Osteoblast (primary cell): Measurements from ENCODE around the gene VPS13A. TPM values are rescaled to one million over a fixed set of nuclear protein-coding genes. Genes with fewer than 3 reads are reported as not detected.
A peak's percentile ranks its signal among the peaks of the same experiment; 100 is the strongest.
"Not testable (repeated sequence)": the region's sequence is repeated elsewhere in the genome, so short reads cannot be mapped to it uniquely, and the experiment has no call there.

ENCODE experiments used
- DNase-seq: peaks from one replicate; pipeline ENCODE4 v3.0.0; 2011; ENCODE audit warnings: low spot score, mixed read lengths; ENCODE audit not compliant: insufficient read length; ENCODE audit errors: missing footprints
- H2AFZ ChIP-seq: 2 replicates; pipeline ENCODE4 v1.6.0; 2011; ENCODE audit warnings: mild to moderate bottlenecking, low read length
- H3K27ac ChIP-seq: 2 replicates; pipeline ENCODE4 v1.5.1; 2011; ENCODE audit warnings: mild to moderate bottlenecking, low read depth, low read length, moderate library complexity
- H3K27me3 ChIP-seq: 2 replicates; pipeline ENCODE4 v1.6.0; 2012; ENCODE audit warnings: mild to moderate bottlenecking, control low read depth, inconsistent platforms, low read length, moderate library complexity; ENCODE audit not compliant: insufficient read depth
- H3K36me3 ChIP-seq: 2 replicates; pipeline ENCODE4 v1.5.1; 2011; ENCODE audit warnings: mild to moderate bottlenecking, low read length, control low read depth, moderate library complexity; ENCODE audit not compliant: insufficient read depth
- H3K4me1 ChIP-seq: 2 replicates; pipeline ENCODE4 v1.5.1; 2011; ENCODE audit warnings: mild to moderate bottlenecking, low read length, control low read depth, moderate library complexity; ENCODE audit not compliant: insufficient read depth
- H3K4me2 ChIP-seq: 2 replicates; pipeline ENCODE4 v1.6.0; 2011; ENCODE audit warnings: mild to moderate bottlenecking, low read length; ENCODE audit not compliant: insufficient read depth
- H3K4me3 ChIP-seq: fragments of 200-600 bp; sonication (generic); 3 replicates; pipeline ENCODE4 v1.5.1; 2012; ENCODE audit warnings: mild to moderate bottlenecking, low read length, inconsistent platforms; ENCODE audit not compliant: insufficient read depth
- H3K79me2 ChIP-seq: 2 replicates; pipeline ENCODE4 v1.6.0; 2012; ENCODE audit warnings: mild to moderate bottlenecking, low read length, control low read depth, inconsistent platforms; ENCODE audit not compliant: insufficient read depth
- H3K9me3 ChIP-seq: 2 replicates; pipeline ENCODE4 v1.5.1; 2011; ENCODE audit warnings: low read depth, low read length, control low read depth
- H4K20me1 ChIP-seq: 2 replicates; pipeline ENCODE4 v1.6.0; 2012; ENCODE audit warnings: mild to moderate bottlenecking, low read length, control low read depth; ENCODE audit not compliant: insufficient read depth
- CTCF ChIP-seq: IDR thresholded peaks from 2 replicates; pipeline ENCODE4 v1.5.1; 2011; ENCODE audit warnings: mild to moderate bottlenecking, low read depth, low read length, moderate library complexity; ENCODE audit errors: extremely low read depth
- total RNA-seq: library from RNA; depleted of rRNA; stranded (reverse); fragments of >200 nt; gene quantifications from 2 replicates; pipeline ENCODE4 v1.2.3, GENCODE V29; 2012

The VPS13A gene
- total RNA-seq, 1 donor, result 60.4 TPM

- no peak for DNase-seq
- H2AFZ ChIP-seq, result no peak overlapping the region
- no peaks in the 10 kb centered on the region for H3K27me3 ChIP-seq
- no peaks in the 10 kb centered on the region for H3K79me2 ChIP-seq
- no peak for TF ChIP-seq CTCF
- no peak overlapping the region for H3K4me2 ChIP-seq
- H3K36me3 ChIP-seq, result no peaks in the 10 kb centered on the region
- H3K4me3 ChIP-seq, result no peak overlapping the region
- peaks cover 3% of the 10 kb centered on the region for H3K4me1 ChIP-seq
- peak overlapping the region; percentile 14 for H3K27ac ChIP-seq
- H4K20me1 ChIP-seq, result no peaks in the 10 kb centered on the region
- no peaks in the 10 kb centered on the region for H3K9me3 ChIP-seq
Measured at GRCh38 chr9:77251050-77251449, 73.7 kb downstream of the VPS13A start.

GRCh38 chr9:77257275-77257674, 79.9 kb downstream of the VPS13A start:
- Histone ChIP-seq H3K9me3 (no peaks in the 10 kb centered on the region), H3K4me3 (no peak overlapping the region), H2AFZ (no peak overlapping the region), H3K4me2 (no peak overlapping the region), H3K79me2 (no peaks in the 10 kb centered on the region), H3K36me3 (no peaks in the 10 kb centered on the region), H3K27me3 (no peaks in the 10 kb centered on the region), H3K27ac (no peak overlapping the region), H4K20me1 (no peaks in the 10 kb centered on the region), H3K4me1 (no peaks in the 10 kb centered on the region)
- TF ChIP-seq CTCF, result no peak
- no peak for DNase-seq

DNA sequence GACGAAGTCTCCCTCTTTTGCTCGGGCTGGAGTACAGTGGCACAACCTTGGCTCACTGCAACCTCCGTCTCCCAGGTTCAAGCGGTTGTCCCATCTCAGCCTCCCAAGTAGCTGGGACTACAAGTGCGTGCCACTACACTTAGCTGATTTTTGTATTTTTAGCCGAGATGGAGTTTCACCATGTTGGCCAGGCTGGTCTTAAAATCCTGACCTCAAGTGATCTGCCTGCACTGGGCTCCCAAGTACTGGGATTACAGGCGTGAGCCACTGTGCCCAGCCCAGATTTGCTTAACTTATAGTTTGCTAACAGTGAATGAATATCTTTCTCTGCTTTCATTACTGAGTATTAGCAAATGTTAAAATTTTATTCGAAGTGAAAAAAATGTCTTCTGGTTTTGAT, 84.3 kb downstream of the VPS13A start:
- Histone ChIP-seq H3K4me3 (no peak overlapping the region), H3K36me3 (no peaks in the 10 kb centered on the region), H3K79me2 (no peaks in the 10 kb centered on the region), H3K4me2 (no peak overlapping the region), H3K27ac (no peak overlapping the region), H3K4me1 (no peaks in the 10 kb centered on the region), H3K9me3 (no peaks in the 10 kb centered on the region), H3K27me3 (no peaks in the 10 kb centered on the region), H4K20me1 (no peaks in the 10 kb centered on the region), H2AFZ (no peak overlapping the region)
- DNase-seq, result no peak
- TF ChIP-seq CTCF, result no peak

DNA sequence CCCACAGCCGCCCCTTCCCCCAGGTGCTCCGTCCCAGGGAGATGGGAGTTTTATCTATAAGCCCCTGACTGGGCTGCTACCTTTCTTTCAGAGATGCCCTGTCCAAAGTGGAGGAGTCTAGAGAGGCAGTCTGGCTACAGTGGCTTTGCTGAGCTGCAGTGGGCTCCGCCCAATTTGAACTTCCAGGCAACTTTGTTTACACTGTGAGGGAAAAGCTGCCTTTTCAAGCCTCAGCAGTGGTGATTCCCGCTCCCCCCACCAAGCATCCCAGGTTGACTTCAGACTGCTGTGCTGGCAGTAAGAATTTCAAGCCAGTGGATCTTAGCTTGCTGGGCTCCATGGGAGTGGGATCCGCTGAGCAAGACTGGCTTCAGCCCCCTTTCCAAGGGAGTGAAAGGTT, 90.4 kb downstream of the VPS13A start:
- H3K4me2 ChIP-seq, H3K4me1 ChIP-seq, DNase-seq, H3K79me2 ChIP-seq, H2AFZ ChIP-seq, H3K27me3 ChIP-seq, H3K4me3 ChIP-seq, H4K20me1 ChIP-seq, H3K36me3 ChIP-seq, H3K27ac ChIP-seq, H3K9me3 ChIP-seq: not testable (repeated sequence)
